ENCODE results near the gene P3H1. TPM values are rescaled to one million over a fixed set of nuclear protein-coding genes. Genes with fewer than 3 reads are reported as not detected.

Gene P3H1
- total RNA-seq, 1 experiment from 2014 or later: 28.3 TPM

- TF ChIP-seq EZH2 (IDR thresholded peaks at IDR 0.05; ENCODE audit: low read length, unreplicated experiment) (no peak), EZH2phosphoT487 (IDR thresholded peaks at IDR 0.05; ENCODE audit: borderline replicate concordance, low read length) (no peak), CTCF (conservative IDR thresholded peaks at IDR 0.05; ENCODE audit: low read depth, low read length) (no peak)
- Histone ChIP-seq H3K27me3 (ENCODE audit: low read length) (no peaks in the 10 kb centered on the region), H3K9me3 (ENCODE audit: low read length) (no peaks in the 10 kb centered on the region), H3K79me2 (ENCODE audit: low read length) (no peaks in the 10 kb centered on the region), H3K36me3 (ENCODE audit: low read depth, low read length) (no peaks in the 10 kb centered on the region), H3K4me1 (ENCODE audit: insufficient read depth, low read length) (no peaks in the 10 kb centered on the region), H3F3A (ENCODE audit: low read length, unreplicated experiment) (no peaks in the 10 kb centered on the region), H3K27ac (ENCODE audit: low read length) (no peak overlapping the region), H3K4me2 (ENCODE audit: low read length) (no peak overlapping the region), H3K9me2 (replicated peaks; ENCODE audit: low read length) (no peaks in the 10 kb centered on the region), H3K4me3 (ENCODE audit: low read length) (no peak overlapping the region), H2AFZ (ENCODE audit: low read length) (no peak overlapping the region), H4K20me1 (ENCODE audit: low read length) (no peaks in the 10 kb centered on the region), H3K9ac (ENCODE audit: low read length) (no peak overlapping the region)
- CTCF ChIA-PET: no interaction called here
- POLR2A ChIA-PET (ENCODE audit: unreplicated experiment): no interaction called here
- ATAC-seq (no peak), DNase-seq (no peak)
- BruUV-seq (replicated peaks): no TSS peak
- intact Hi-C loops (cut with micrococcal nuclease): no loop called here
Observed at GRCh38 chr1:42738678-42739226, 28.1 kb downstream of the P3H1 start.

GRCh38 chr1:42737986-42738677 lies 28.7 kb downstream of the P3H1 start:
- BruUV-seq (replicated peaks): no TSS peak
- Histone ChIP-seq H3K36me3 (ENCODE audit: low read depth, low read length) (no peaks in the 10 kb centered on the region), H3K9me3 (ENCODE audit: low read length) (no peaks in the 10 kb centered on the region), H2AFZ (ENCODE audit: low read length) (no peak overlapping the region), H3K79me2 (ENCODE audit: low read length) (no peaks in the 10 kb centered on the region), H3K27ac (ENCODE audit: low read length) (no peak overlapping the region), H3F3A (ENCODE audit: low read length, unreplicated experiment) (no peaks in the 10 kb centered on the region), H3K4me3 (ENCODE audit: low read length) (no peak overlapping the region), H3K9me2 (replicated peaks; ENCODE audit: low read length) (no peaks in the 10 kb centered on the region), H3K9ac (ENCODE audit: low read length) (no peak overlapping the region), H4K20me1 (ENCODE audit: low read length) (no peaks in the 10 kb centered on the region), H3K4me1 (ENCODE audit: insufficient read depth, low read length) (no peaks in the 10 kb centered on the region), H3K4me2 (ENCODE audit: low read length) (no peak overlapping the region), H3K27me3 (ENCODE audit: low read length) (no peaks in the 10 kb centered on the region)
- TF ChIP-seq CTCF (conservative IDR thresholded peaks at IDR 0.05; ENCODE audit: low read depth, low read length): no peak
- no peak for TF ChIP-seq EZH2 (IDR thresholded peaks at IDR 0.05; ENCODE audit: low read length, unreplicated experiment)
- no peak for TF ChIP-seq EZH2phosphoT487 (IDR thresholded peaks at IDR 0.05; ENCODE audit: borderline replicate concordance, low read length)
- CTCF ChIA-PET: no interaction called here
- intact Hi-C loops (cut with micrococcal nuclease): no loop called here
- ATAC-seq: no peak
- no peak for DNase-seq
- POLR2A ChIA-PET (ENCODE audit: unreplicated experiment): no interaction called here

- no peak for TF ChIP-seq EZH2 (IDR thresholded peaks at IDR 0.05; ENCODE audit: low read length, unreplicated experiment)
- TF ChIP-seq CTCF (conservative IDR thresholded peaks at IDR 0.05; ENCODE audit: low read depth, low read length): no peak; the same call in 1 of the 2 replicates
- TF ChIP-seq EZH2phosphoT487 (IDR thresholded peaks at IDR 0.05; ENCODE audit: borderline replicate concordance, low read length): no peak
- Histone ChIP-seq H3K4me3 (ENCODE audit: low read length) (no peak overlapping the region), H3K9me3 (ENCODE audit: low read length) (no peaks in the 10 kb centered on the region), H3K4me2 (ENCODE audit: low read length) (no peak overlapping the region), H3F3A (ENCODE audit: low read length, unreplicated experiment) (no peaks in the 10 kb centered on the region), H3K27ac (ENCODE audit: low read length) (no peak overlapping the region), H3K79me2 (ENCODE audit: low read length) (no peaks in the 10 kb centered on the region), H4K20me1 (ENCODE audit: low read length) (no peaks in the 10 kb centered on the region), H2AFZ (ENCODE audit: low read length) (no peak overlapping the region), H3K27me3 (ENCODE audit: low read length) (no peaks in the 10 kb centered on the region), H3K9ac (ENCODE audit: low read length) (no peak overlapping the region), H3K4me1 (ENCODE audit: insufficient read depth, low read length) (no peaks in the 10 kb centered on the region), H3K36me3 (ENCODE audit: low read depth, low read length) (no peaks in the 10 kb centered on the region), H3K9me2 (replicated peaks; ENCODE audit: low read length) (no peaks in the 10 kb centered on the region)
- BruUV-seq (replicated peaks): no TSS peak
- POLR2A ChIA-PET (ENCODE audit: unreplicated experiment): interaction anchor here (0.7 kb wide), 1 partner anchor 55 kb away, joined by 3 read pairs; the partner anchor contains the start of gene YBX1
- intact Hi-C loops (cut with micrococcal nuclease): no loop called here
- peak; percentile 52 for DNase-seq
- ATAC-seq: peak; percentile 47
- CTCF ChIA-PET: no interaction called here
Observed at GRCh38 chr1:42737257-42737656, 29.6 kb downstream of the P3H1 start.
